GM21528 (cell line): Measurements from ENCODE around the gene UNCX.
"Not testable (repeated sequence)": the region's sequence is repeated elsewhere in the genome, so short reads cannot be mapped to it uniquely, and the experiment has no call there.

Experiments
- ATAC-seq: cut with Tn5 transposase; IDR thresholded peaks from one replicate; pipeline ENCODE4 v1.9.1; 2021; ENCODE audit warnings: mild to moderate bottlenecking, moderate library complexity; ENCODE audit not compliant: unreplicated experiment, low FRiP score

Gene UNCX

GRCh38 chr7:1254281-1255079 lies 21.8 kb downstream of the UNCX start:
- ATAC-seq = no peak

- no peak for ATAC-seq
Observed at GRCh38 chr7:1255080-1255816, 22.6 kb downstream of the UNCX start.

GRCh38 chr7:1255817-1256340 lies 23.2 kb downstream of the UNCX start:
- ATAC-seq = no peak

- no peak for ATAC-seq
Observed at GRCh38 chr7:1256621-1257020, 23.9 kb downstream of the UNCX start.

- no peak for ATAC-seq
Observed at GRCh38 chr7:1257221-1257620, 24.5 kb downstream of the UNCX start.

GRCh38 chr7:1257863-1258262 lies 25.2 kb downstream of the UNCX start:
- no peak for ATAC-seq

GRCh38 chr7:1259621-1260243 lies 27.1 kb downstream of the UNCX start:
- ATAC-seq = no peak

- ATAC-seq = no peak
Observed at GRCh38 chr7:1260244-1260635, 27.6 kb downstream of the UNCX start.

- ATAC-seq = not testable (repeated sequence)
Observed at GRCh38 chr7:1261036-1261435, 28.4 kb downstream of the UNCX start.

GRCh38 chr7:1262441-1262840 lies 29.8 kb downstream of the UNCX start:
- no peak for ATAC-seq

GRCh38 chr7:1263391-1263951 lies 30.8 kb downstream of the UNCX start:
- no peak for ATAC-seq

- no peak for ATAC-seq
Observed at GRCh38 chr7:1264345-1265280, 31.9 kb downstream of the UNCX start.

- no peak for ATAC-seq
Observed at GRCh38 chr7:1267016-1267900, 34.6 kb downstream of the UNCX start.

GRCh38 chr7:1268076-1268815 lies 35.6 kb downstream of the UNCX start:
- no peak for ATAC-seq

- no peak for ATAC-seq
Observed at GRCh38 chr7:1268866-1269265, 36.2 kb downstream of the UNCX start.

- ATAC-seq = no peak
Observed at GRCh38 chr7:1269336-1269890, 36.7 kb downstream of the UNCX start.

GRCh38 chr7:1270181-1270580 lies 37.5 kb downstream of the UNCX start:
- ATAC-seq = no peak

GRCh38 chr7:1271046-1271445 lies 38.4 kb downstream of the UNCX start:
- no peak for ATAC-seq
